HG03439 (cell line): ENCODE results near the gene MRAP2.
"Not testable (repeated sequence)": the region's sequence is repeated elsewhere in the genome, so short reads cannot be mapped to it uniquely, and the experiment has no call there.

ENCODE experiments used
- ATAC-seq: cut with Tn5 transposase; IDR thresholded peaks from one replicate; pipeline ENCODE4 v1.9.1; 2021; ENCODE audit warnings: mild to moderate bottlenecking, moderate library complexity; ENCODE audit not compliant: unreplicated experiment

Gene MRAP2

GRCh38 chr6:84119277-84119676, 85.7 kb downstream of the MRAP2 start:
- no peak for ATAC-seq

- no peak for ATAC-seq
Measured at GRCh38 chr6:84123186-84123585, 89.6 kb downstream of the MRAP2 start.

GRCh38 chr6:84129588-84129987, 96.0 kb downstream of the MRAP2 start:
- not testable (repeated sequence) for ATAC-seq

GRCh38 chr6:84133385-84133784, 99.8 kb downstream of the MRAP2 start:
- not testable (repeated sequence) for ATAC-seq

- ATAC-seq: no peak
Measured at GRCh38 chr6:84135291-84135690, 101.7 kb downstream of the MRAP2 start.

GRCh38 chr6:84136364-84137050, 102.9 kb downstream of the MRAP2 start:
- ATAC-seq: no peak

- no peak for ATAC-seq
Measured at GRCh38 chr6:84137051-84137375, 103.4 kb downstream of the MRAP2 start.

- ATAC-seq: no peak
Measured at GRCh38 chr6:84137989-84138575, 104.5 kb downstream of the MRAP2 start.

- no peak for ATAC-seq
Measured at GRCh38 chr6:84139311-84139710, 105.7 kb downstream of the MRAP2 start.
